Suprapubic skin (tissue), 4 donors: ENCODE measurements around the gene ADAMTS17.

ENCODE experiments used
- EP300 ChIP-seq: sonication (generic); formaldehyde crosslinking; IDR thresholded peaks from one replicate; pipeline ENCODE4 v1.6.1; 2017; ENCODE audit warnings: antibody characterized with exemption
- POLR2A ChIP-seq, 2 donors: fragments of 450-650 bp; IDR thresholded peaks; one replicate each; pipeline ENCODE4 v1.6.1; 2017; ENCODE audit warnings: antibody characterized with exemption in 2 of 2, mild to moderate bottlenecking in 2 of 2, moderate library complexity in 2 of 2
- POLR2AphosphoS5 ChIP-seq, 3 donors: sonication (generic); formaldehyde crosslinking; IDR thresholded peaks; one replicate each; pipeline ENCODE4 v1.6.1; 2017; ENCODE audit warnings: antibody characterized with exemption in 3 of 3
- TF ChIP-seq, protein P1 (sequence below), 2 donors: fragments of 200-600 bp in 1 of 2; fragments of 450-650 bp in 1 of 2; sonication (generic) in 1 of 2; IDR thresholded peaks; one replicate each; pipeline ENCODE4 v1.5.1; 2016 to 2019; ENCODE audit warnings: antibody characterized with exemption in 2 of 2, mild to moderate bottlenecking in 1 of 2, moderate library complexity in 1 of 2

DNA sequence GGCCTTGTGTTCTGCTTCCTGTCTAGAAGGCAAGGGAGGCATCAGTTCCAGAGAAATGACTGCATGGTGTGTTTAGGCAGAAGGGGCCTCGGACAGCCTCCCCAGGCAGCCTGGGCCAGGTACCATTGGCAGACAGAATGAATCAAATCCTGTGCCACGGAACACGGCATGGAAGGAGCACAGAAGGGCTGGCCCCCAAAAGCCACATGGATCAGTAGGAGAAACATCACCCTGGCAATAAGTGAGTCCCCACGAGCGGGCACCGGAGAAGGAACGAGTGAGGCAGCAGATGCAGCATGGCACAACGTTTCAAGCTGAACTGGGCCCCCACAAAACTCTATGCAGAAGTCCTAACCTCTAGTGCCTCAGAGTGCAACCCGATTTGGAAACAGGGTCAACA, 223.2 kb downstream of the ADAMTS17 start:
- TF ChIP-seq, protein P1, sequence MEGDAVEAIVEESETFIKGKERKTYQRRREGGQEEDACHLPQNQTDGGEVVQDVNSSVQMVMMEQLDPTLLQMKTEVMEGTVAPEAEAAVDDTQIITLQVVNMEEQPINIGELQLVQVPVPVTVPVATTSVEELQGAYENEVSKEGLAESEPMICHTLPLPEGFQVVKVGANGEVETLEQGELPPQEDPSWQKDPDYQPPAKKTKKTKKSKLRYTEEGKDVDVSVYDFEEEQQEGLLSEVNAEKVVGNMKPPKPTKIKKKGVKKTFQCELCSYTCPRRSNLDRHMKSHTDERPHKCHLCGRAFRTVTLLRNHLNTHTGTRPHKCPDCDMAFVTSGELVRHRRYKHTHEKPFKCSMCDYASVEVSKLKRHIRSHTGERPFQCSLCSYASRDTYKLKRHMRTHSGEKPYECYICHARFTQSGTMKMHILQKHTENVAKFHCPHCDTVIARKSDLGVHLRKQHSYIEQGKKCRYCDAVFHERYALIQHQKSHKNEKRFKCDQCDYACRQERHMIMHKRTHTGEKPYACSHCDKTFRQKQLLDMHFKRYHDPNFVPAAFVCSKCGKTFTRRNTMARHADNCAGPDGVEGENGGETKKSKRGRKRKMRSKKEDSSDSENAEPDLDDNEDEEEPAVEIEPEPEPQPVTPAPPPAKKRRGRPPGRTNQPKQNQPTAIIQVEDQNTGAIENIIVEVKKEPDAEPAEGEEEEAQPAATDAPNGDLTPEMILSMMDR (IDR thresholded peaks at IDR 0.05) = no peak
- TF ChIP-seq POLR2AphosphoS5 (IDR thresholded peaks at IDR 0.05) (no peak), POLR2A (IDR thresholded peaks at IDR 0.05) (no peak), EP300 (no peak)
